Progenitor cell of endocrine pancreas (in vitro differentiated cells): ENCODE data around the gene TBX18. TPM values are rescaled to one million over a fixed set of nuclear protein-coding genes. Genes with fewer than 3 reads are reported as not detected.

ENCODE experiments used
- DNase-seq: peaks from one replicate; pipeline ENCODE4 v3.0.0; 2021; ENCODE audit warnings: low spot score; ENCODE audit not compliant: unreplicated experiment
- H3K27ac Mint-ChIP-seq: 2 replicates; pipeline ENCODE4 v1.8.0; 2021; ENCODE audit warnings: mild to moderate bottlenecking, moderate library complexity, mixed read lengths
- H3K27me3 Mint-ChIP-seq: 2 replicates; pipeline ENCODE4 v1.8.0; 2021; ENCODE audit warnings: mixed read lengths
- H3K36me3 Mint-ChIP-seq: 2 replicates; pipeline ENCODE4 v1.8.0; 2022; ENCODE audit warnings: mixed read lengths; ENCODE audit not compliant: insufficient read depth
- H3K4me1 Mint-ChIP-seq: 2 replicates; pipeline ENCODE4 v1.8.0; 2021; ENCODE audit warnings: low read depth, mixed read lengths
- H3K4me3 Mint-ChIP-seq: 2 replicates; pipeline ENCODE4 v1.8.0; 2021; ENCODE audit warnings: low read depth, mild to moderate bottlenecking, moderate library complexity, mixed read lengths
- H3K9me3 Mint-ChIP-seq: 2 replicates; pipeline ENCODE4 v1.8.0; 2021; ENCODE audit warnings: low read depth, mixed read lengths
- CTCF ChIP-seq: fragments of 200-600 bp; sonication (generic); IDR thresholded peaks from one replicate; pipeline ENCODE4 v1.5.0; 2021; ENCODE audit warnings: antibody characterized with exemption, mild to moderate bottlenecking; ENCODE audit not compliant: unreplicated experiment
- total RNA-seq: library from RNA; stranded (reverse); gene quantifications from 2 replicates; pipeline ENCODE4 v1.2.1, GENCODE V29; 2021

TBX18 gene
- total RNA-seq, 1 donor from 2014 or later = 1.3 TPM

GRCh38 chr6:84804720-84805119, 40.3 kb upstream of the TBX18 start:
- Mint-ChIP-seq H3K27ac (no peak overlapping the region), H3K27me3 (no peaks in the 10 kb centered on the region), H3K4me3 (no peak overlapping the region), H3K9me3 (no peaks in the 10 kb centered on the region), H3K4me1 (no peaks in the 10 kb centered on the region), H3K36me3 (no peaks in the 10 kb centered on the region)
- TF ChIP-seq CTCF = no peak
- no peak for DNase-seq

DNA sequence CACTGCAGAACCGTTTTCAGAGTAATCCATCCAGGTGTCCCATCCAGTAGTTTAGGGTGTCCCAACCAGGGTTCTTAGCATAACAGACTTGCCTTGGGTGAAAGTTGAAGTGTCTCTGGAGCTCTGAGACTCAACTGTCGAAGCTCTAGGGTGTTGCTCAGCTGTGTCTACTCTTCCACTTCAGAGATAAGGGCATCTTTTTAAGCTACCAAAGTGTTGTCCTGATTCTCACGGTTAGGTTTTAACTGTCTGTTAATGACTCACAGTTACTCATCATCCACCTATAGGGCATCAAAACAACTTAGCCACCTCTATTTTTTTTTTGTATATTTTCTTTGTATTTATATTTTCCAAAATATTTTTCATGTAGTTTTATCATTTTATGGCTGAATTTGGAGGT, 36.9 kb upstream of the TBX18 start:
- H3K4me3 Mint-ChIP-seq = no peak overlapping the region
- no peak for TF ChIP-seq CTCF

GRCh38 chr6:84798257-84798656, 33.9 kb upstream of the TBX18 start:
- Mint-ChIP-seq H3K36me3 (no peaks in the 10 kb centered on the region), H3K27ac (no peak overlapping the region), H3K27me3 (peaks cover 2% of the 10 kb centered on the region), H3K4me3 (no peak overlapping the region), H3K9me3 (peaks cover 7% of the 10 kb centered on the region), H3K4me1 (no peaks in the 10 kb centered on the region)
- DNase-seq = no peak
- no peak for TF ChIP-seq CTCF

More for the DNA sequence above, 36.9 kb upstream of the TBX18 start:
- peaks cover 2% of the 10 kb centered on the region for H3K27me3 Mint-ChIP-seq
- H3K9me3 Mint-ChIP-seq = peaks cover 6% of the 10 kb centered on the region
- no peaks in the 10 kb centered on the region for H3K36me3 Mint-ChIP-seq
- no peak overlapping the region for H3K27ac Mint-ChIP-seq
- H3K4me1 Mint-ChIP-seq = no peaks in the 10 kb centered on the region
- DNase-seq = no peak

DNA sequence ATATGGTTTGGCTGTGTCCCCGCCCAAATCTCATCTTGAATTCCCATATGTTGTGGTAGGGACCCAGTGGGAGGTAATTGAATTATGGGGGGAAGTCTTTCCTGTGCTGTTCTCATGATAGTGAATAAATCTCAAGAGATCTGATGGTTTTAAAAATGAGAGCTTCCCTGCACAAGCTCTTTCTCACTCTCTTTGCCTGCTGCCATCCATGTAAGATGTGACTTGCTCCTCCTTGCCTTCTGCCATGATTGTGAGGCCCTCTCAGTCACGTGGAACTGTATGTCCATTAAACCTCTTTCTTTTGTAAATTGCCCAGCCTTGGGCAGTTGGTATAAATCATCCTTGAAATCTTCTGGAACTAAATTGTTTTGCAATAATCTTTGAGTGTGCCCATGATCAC, 31.9 kb upstream of the TBX18 start:
- Mint-ChIP-seq H3K4me1 (no peaks in the 10 kb centered on the region), H3K4me3 (no peak overlapping the region), H3K27ac (no peak overlapping the region), H3K36me3 (no peaks in the 10 kb centered on the region), H3K9me3 (peaks cover 7% of the 10 kb centered on the region), H3K27me3 (peaks cover 2% of the 10 kb centered on the region)
- TF ChIP-seq CTCF = no peak
- DNase-seq = no peak

DNA sequence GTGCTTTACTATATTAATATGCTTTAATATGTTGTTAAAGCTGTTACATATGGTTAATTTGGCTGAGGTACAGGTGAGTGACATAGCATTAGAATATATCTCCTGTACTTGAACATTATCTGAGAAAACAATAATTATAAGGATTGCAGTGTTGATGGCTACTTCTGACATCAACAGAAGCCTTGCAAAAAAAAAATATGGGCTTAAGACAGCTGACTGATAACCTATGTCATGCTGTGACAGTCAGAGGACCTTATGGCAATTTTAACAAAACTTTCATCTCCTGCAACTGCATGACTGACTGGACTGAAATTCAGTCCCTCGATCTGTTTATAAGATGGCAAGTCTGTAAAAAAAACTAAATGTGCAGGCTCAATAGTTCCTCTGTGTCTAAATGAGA, 27.5 kb upstream of the TBX18 start:
- no peak for DNase-seq
- H3K4me3 Mint-ChIP-seq = no peak overlapping the region
- H3K4me1 Mint-ChIP-seq = no peaks in the 10 kb centered on the region
- no peak overlapping the region for H3K27ac Mint-ChIP-seq
- no peak for TF ChIP-seq CTCF
- H3K9me3 Mint-ChIP-seq = peaks cover 7% of the 10 kb centered on the region
- H3K36me3 Mint-ChIP-seq = no peaks in the 10 kb centered on the region
- peaks cover 8% of the 10 kb centered on the region for H3K27me3 Mint-ChIP-seq
